NCI-H146 treated with DMSO at 0.1 percent for 48 hours (cell line): ENCODE results near the gene PLPP2.

ENCODE experiments used
- DNase-seq: peaks from one replicate; lab custom pipeline; 2025; ENCODE audit not compliant: unreplicated experiment; lab: John Stamatoyannopoulos, UW

Gene PLPP2

GRCh38 chr19:291006-291521 is at the start of gene PLPP2:
Gene PLPP2, minus strand, starts transcription at chr19:291403. Its CDS starts 67 bp downstream, at chr19:291336.
- no peak for DNase-seq

DNA sequence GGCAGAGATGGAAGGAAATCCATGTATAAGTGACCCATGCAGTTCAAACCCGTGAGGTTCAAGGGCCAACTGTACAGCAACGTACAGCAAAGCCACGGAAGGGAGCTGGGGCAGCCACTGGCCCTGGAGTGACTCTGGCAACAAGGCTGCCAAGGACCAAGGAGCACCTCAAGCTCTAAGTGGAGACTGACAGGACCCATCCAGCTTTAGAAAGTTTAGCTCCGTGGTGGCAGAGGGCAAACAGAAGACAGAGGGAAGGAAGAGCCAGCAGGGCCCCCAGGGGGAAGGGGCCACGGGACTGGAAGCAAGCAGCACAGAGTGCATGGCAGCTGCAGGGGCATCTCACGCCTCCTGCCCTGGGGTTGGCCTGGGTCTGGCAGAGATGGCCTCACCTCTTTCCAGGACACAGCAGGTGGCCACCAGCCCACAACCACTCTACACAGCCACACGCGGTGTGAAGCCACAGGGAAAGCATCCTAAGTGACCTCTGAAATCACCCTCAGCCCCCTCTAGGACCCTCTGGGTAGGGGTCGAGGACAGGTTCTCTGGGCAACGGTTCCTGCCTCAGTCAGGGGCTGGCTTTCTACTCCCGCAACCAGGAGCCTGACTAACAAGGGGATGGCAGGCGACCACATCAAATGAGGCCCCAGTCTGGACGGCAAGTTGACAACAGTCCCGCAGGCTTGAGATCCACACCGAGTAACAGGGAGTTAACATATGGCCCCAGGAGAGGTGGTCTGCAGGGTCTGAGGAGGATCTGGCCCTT is 49.6 kb upstream of the PLPP2 start:
- no peak for DNase-seq

GRCh38 chr19:339262-339887 is 48.2 kb upstream of the PLPP2 start:
- no peak for DNase-seq

DNA sequence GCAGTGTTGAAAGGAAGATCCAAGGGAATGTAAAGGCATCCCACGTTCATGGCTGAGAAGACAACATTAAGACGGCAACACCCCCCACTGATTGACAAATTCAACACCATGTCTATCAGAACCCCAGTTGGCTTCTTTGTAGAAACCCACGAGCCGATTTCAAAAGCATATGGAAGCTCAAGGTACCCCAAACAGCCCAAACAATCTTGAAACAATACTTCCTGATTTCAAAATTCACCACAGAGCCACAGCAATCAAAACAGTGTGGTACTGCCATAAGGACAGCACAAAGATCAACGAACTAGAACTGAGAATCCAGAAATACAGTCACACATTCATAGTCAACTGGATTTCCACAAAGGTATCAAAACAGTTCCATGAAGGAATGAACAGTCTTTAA is 47.2 kb upstream of the PLPP2 start:
- no peak for DNase-seq

GRCh38 chr19:336067-336614 is 44.9 kb upstream of the PLPP2 start:
- DNase-seq, result no peak

DNA sequence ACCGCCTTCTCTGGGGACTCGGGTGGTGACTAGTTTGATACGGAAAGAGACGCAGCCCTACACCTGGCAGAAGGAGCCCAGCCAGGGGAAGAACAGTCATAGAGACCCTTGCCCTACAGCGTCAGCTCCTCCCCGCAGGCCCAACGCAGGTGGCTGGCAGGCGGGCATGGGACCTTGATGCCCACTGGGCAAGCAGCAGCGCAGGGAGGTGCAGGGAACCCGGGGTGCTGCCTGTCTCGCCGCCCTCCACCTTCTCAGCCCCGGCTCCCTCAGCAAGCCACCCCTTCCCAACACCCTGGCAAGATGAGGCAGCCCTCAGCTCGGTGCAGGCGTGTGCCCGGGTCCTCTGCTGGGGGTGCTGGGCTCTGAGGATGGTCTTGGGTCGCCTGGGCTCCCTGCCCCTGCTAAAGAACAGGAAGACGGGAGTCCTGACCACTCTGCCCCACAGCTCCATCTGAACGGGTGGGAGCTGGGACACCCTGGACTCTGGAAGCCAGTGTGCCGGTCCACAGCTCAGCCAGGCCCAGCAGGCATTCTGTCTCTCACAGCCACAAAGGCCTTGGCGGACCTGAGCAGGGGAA is 44.4 kb upstream of the PLPP2 start:
- no peak for DNase-seq

DNA sequence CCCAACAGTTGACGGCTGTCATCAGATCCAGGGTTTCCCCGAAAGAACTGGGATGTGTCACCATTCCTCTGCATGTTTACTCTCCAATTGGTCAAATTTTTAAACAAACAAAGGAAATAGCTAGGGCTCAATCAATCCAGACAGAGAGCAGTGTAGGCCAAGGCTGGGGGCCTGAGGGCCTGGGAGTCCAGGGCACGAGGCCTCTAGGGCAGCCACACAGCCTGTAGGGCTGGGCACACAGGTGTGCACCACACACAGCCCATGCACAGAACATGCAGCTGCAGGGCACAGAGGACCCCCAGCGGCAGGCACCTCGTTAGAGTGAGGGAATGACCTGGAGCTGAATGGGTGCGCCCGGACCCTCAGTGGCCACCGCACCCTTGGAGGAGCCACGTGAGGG is 43.9 kb upstream of the PLPP2 start:
- no peak for DNase-seq

DNA sequence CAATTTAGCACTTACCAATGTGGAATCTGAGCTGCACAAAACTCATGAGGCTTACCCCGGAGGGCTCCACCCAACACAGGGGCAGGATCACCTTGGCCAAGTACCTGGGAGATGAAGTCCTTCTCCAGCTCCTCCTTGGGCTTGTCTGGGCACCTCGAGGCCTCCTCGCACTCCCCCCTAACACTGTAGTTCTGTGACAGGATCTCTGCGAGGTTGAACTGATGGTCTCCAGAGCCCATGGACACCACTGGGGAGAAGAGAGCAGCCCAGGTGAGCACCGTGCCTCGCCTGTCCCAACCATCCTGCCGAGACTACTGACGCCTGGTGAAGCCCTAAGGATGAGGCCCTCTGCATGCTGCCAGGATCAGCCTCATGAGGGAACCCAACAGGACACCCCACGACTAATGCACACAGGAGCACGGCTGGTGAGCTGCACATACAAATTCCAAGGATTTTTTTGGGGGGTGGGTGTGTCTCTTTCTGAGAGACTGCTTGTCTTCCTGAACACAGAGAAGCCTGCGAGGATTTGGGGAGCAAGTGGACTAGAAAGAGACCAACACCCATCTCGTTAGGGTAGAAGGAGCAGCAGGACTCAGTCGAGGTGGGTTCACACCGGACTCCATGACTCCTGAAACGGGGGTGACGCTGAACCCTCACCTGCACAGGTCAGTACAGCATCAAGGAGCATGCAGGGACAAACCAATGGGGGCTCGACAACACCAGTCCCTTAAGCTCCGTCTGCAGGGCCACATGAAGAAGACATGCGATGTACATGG is 43.3 kb upstream of the PLPP2 start:
- DNase-seq, result no peak

DNA sequence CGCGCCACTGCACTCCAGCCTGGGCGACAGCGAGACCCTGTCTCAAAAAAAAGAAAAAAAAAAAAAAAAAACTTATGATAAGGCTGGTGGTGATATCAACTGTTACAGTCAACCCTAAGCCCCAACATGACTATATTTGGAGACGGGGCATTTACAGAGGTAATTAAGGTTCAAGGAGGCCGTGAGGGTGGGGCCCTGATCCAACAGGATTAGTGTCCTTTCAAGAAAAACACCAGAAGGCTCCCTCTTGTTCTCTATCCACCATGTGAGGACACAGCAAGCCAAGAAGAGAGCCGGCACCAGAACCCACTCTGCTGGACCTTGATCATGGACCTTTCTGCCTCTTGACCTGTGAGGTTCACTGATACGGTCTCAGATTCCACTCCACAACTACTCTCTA is 39.3 kb upstream of the PLPP2 start:
- no peak for DNase-seq

GRCh38 chr19:329876-330275 is 38.7 kb upstream of the PLPP2 start:
- no peak for DNase-seq

DNA sequence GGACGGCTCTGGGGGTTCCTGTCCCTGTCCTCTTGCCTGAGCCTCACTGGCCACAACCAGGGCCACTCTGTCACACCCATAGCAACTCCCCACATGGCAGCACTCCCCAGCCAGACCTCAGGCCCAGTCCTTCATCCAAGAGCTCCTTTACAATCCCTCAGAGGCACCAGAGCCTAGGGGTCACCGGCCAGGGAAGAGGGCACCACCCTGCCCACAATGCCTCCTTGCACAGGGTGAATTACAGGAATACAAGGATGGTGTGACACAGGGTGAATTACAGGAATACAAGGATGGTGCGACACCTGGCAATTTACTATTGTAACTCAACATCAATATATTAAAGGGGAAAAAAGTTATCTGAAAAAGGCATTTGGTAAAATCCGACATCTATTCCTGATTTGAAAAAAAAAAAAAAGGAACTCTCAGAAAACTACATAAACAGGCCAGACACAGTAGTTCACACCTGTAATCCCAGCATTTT is 36.9 kb upstream of the PLPP2 start:
- no peak for DNase-seq

DNA sequence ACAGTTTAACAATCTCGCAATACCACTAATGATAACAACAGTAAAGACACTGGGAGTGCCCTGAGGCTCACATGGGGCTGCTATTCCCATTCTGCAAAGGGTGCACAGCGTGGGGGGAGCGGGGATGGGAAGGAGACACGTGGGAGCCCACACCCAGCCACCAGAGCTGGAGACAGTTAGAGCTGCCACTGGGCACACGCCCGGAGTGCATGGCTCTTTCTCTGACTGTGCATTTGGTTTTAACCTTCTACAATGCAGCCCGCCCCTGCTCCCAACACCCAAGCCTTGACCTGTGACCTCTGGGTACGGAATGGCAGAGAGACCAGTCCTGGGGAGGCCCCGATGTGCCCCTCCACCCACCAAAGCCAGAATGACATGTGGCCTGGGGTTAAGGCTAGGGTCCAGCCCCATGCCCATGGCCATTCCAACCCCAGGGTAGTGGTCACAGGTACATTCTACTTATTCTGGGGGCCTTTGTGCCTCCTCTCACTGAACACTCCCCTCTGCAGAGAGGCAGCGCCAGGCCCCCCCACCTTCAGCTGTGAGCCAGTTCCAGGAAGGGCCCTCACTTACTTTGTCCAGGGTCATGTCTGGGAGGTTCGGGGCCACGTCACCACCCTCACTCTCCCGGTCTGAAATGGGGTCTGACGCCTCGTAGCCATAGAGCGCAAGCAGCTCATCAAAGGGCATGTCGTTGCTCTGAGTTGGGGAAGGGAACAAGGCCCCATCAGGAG is 36.3 kb upstream of the PLPP2 start:
- no peak for DNase-seq

- no peak for DNase-seq
These were observed 35.7 kb upstream of the PLPP2 start for GRCh38 chr19:326871-327270.

DNA sequence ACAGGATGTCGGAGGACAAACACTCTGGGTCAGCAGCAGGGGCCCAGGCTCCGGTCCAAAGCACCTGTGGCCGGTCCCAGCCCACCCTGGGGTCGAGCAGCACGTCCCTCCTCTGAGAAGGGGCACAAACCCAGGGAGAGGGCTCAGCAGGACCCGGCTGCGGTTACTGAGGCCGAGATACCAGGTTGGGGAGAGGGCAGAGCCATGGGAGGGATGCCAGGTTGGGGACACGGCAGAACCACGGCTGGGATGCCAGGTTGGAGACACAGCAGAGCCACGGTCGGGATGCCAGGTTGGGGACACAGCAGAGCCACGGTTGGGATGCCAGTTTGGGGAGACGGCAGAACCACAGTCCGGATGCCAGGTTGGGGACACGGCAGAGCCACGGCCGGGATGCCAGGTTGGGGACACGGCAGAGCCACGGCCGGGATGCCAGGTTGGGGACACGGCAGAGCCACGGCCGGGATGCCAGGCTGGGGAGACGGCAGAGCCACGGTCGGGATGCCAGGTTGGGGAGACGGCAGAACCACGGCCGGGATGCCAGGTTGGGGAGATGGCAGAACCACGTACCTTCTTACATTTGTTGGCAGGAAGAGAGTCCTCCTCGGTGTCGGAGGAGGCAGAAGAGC is 34.8 kb upstream of the PLPP2 start:
- no peak for DNase-seq

DNA sequence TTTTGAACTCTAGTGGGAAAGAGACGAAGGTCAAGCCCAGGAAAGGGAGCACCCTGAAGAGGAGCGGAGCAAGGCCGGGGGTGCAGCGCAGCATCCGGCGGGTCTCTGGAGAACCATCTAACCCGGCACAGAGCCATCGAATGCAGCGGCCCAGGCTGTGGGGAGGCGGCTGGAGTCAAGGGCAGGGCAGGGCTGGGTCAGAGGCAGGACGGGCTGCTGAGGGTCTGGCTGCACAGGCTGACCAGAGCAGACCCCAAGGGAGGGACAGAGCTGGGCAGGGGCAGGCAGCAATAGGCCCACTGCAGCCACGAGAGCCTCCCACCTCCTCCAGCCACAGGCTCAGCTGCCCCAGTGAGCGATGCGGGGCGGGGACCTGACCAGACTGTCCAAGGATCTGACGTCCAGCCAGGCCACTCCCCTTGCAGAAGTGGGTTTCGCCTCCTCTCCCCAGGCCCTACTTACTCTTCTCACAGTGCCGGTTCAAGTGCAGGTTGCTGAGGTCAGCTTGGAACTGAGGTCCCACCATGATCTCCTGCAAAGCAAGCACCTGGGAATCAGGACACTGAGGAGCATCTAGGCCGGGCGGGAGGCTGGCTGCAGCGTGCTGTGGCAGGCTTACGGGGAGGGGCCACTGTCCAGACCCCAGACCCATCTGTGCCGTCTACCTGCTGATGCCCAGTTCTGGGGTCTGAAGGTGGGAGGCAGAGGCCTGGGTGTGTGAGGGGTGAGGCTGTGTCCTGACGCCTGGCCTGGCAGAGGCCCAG is 34.2 kb upstream of the PLPP2 start:
- DNase-seq, result no peak

GRCh38 chr19:324716-325115 is 33.5 kb upstream of the PLPP2 start:
- no peak for DNase-seq

- DNase-seq, result no peak
These were observed 31.4 kb upstream of the PLPP2 start for GRCh38 chr19:322616-323015.

- no peak for DNase-seq
These were observed 27.2 kb upstream of the PLPP2 start for GRCh38 chr19:318509-318774.

DNA sequence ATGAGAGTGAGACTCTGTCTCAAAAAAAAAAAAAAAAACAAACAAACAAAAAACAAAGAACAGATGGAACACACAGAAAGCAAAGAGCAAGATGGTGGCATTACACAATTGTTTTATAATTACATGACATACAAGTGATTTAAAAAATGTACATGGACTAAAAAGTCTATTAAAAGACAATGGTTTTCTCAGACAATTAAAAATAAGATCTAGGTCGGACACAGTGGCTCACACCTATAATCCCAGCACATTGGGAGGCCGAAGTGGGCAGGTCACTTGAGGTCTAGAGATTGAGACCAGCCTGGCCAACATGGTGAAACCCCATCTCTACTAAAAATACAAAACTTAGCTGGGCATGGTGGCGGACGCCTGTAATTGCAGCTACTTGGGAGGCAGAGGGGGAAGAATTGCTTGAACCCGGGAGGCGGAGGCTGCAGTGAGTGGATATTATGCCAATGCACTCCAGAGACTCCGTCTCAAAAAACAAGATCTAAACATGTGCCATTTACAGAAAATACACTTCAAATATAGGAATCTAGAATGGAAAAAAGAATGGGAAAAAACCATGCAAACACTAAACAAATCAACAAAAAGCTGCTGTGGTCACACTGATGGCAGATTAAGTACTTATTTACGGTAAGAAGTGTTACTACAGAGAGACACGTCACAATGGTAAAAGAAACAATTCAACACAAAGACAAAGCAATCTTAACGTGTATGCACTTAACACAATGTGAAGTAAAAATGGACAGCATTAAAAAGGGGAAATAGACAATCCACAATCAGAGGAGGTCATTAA is 26.7 kb upstream of the PLPP2 start:
- no peak for DNase-seq
